ENCODE data around the gene TTLL11.

TTLL11 gene

GRCh38 chr9:121822093-121823085 lies 270.7 kb downstream of the TTLL11 start:
- peak; percentile 1 for DNase-seq

- DNase-seq = no peak
Observed at GRCh38 chr9:121821326-121821725, 271.8 kb downstream of the TTLL11 start.

DNA sequence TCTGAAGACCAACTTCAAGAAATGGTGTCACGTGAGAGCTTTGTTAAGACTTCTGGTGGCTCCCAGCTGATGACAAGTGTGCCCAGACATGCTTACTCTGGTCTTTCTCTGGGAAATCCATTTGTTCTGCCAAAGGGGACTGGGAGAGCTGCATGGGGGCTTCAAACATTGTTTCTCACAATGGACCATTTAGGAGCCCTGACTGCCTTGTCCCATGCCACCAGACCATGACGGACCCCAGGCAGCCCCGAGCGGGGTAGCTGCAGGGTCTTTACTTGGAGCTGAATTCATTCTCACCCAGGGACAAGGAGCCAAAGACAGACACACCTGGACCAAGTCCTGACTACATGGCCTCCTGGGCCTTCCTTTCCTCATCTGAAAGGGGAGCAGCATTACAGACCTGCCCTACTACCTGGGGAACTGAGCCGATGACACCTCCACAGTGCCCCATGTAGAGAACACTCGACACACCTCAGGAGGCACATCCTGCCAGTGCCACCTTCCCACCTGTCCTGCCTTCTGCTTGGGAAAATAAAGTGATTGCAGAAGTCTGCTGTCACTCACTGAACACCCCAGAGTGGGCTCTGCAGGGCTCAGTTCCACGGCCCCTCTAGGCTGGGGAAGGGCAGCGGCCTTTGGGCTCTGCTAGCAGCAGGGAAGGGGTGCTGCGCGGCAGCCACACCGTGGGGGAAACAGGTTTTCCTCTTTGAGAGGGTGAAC lies 272.7 kb downstream of the TTLL11 start:
- DNase-seq = no peak

GRCh38 chr9:121819428-121820231 lies 273.5 kb downstream of the TTLL11 start:
- no peak for DNase-seq

- DNase-seq = no peak
Observed at GRCh38 chr9:121818841-121819427, 274.2 kb downstream of the TTLL11 start.

- no peak for DNase-seq
Observed at GRCh38 chr9:121818016-121818661, 275.0 kb downstream of the TTLL11 start.

DNA sequence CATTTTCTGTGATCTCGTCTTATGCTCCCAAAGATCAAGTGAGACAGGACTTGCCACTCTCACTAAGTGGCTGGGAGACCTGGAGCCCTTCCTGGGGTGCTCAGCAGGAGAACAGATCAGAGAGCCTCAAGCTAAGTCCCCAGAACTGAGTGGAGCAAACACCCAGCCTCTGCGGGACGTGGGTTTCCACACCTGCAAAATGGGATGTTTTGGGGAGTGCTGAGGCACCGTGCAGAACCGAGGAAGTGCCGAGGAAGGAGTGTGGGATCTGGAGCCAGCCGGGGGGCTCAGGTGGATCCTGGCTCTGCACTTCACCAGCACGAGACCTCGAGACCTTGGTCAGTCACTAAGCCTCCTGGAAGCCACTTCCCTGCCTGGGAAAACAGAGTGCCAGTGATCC lies 275.6 kb downstream of the TTLL11 start:
- DNase-seq = no peak

- DNase-seq = no peak
Observed at GRCh38 chr9:121816845-121817450, 276.2 kb downstream of the TTLL11 start.

DNA sequence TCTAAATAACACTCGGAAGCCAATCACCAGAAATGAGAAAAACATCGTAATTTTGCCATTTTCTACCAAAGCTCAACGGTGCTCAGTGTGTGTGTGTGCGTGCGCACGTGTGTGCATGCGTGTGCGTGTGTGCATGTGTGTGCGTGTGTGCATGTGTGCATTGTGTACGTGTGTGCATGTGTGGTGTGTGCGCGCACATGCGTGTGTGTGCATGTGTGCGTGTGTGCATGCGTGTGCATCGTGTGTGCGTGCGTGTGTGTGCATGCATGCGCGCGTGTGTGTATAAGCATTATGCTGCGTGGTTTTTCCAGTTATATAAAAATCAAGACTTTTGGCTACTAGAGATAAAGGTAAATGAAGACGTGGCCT lies 276.7 kb downstream of the TTLL11 start:
- DNase-seq = no peak

GRCh38 chr9:121815546-121816448 lies 277.3 kb downstream of the TTLL11 start:
- no peak for DNase-seq

GRCh38 chr9:121815084-121815483 lies 278.0 kb downstream of the TTLL11 start:
- DNase-seq = no peak

GRCh38 chr9:121814594-121814993 lies 278.5 kb downstream of the TTLL11 start:
- DNase-seq = no peak

DNA sequence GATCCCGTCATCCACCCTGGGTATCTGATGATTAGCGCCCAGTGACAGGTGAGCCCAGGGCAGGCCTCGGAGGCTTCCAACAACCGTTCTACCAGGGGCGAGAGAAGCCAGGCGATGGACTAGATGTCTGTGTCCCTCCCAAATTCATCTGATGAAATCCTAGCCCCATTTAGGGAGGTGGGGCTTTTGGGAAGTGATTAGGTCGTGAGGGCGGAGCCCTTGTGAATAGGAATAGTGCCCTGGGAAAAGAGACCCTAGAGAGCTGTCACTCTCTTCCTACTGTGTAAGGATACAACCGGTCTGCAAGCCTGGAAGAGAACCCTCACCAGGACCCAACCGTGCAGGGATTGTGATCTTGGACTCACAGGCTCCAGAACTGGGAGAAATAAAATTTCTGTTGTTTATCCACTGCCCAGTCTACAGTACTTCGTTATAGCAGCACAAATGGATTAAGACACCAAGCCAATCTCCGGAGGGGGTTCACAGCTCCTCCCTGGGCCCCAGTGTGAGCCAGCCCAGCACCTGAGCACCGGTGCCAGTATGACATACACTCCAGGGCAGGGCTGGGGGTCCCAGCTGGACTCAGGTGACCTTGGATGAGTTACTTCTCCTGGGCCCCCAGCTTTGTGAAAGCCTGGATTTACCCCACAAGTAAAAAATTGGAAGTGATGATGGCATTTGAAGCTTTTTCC lies 279.4 kb downstream of the TTLL11 start:
- no peak for DNase-seq

DNA sequence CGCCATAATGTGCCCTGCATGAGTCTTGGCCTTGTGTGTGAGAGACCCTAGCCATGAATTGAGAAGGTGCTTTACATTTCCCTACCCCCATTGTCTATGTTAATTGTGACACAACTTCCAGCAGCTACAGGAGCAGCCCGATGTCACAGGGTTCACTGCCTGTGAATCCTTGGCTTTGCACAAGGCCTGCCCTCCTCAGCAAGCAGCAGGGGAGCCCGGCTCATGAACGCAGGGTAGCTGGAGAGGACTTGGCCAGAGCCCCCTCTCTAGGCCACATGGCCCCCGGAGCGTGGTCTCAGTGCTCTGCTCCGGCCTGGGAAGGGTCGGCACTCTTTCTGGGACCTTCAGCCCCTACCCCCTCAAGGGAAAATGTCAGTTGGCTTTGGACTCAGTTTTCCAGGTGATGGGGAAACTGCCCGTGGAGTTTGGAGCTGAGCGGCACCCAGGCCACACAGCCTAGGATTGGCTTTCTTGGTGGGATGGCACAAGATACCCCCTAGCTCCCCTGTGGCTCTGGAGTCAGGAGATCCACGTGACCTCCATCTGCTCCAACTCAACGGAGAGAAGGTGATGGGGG lies 280.9 kb downstream of the TTLL11 start:
- no peak for DNase-seq

- no peak for DNase-seq
Observed at GRCh38 chr9:121811751-121812150, 281.4 kb downstream of the TTLL11 start.

DNA sequence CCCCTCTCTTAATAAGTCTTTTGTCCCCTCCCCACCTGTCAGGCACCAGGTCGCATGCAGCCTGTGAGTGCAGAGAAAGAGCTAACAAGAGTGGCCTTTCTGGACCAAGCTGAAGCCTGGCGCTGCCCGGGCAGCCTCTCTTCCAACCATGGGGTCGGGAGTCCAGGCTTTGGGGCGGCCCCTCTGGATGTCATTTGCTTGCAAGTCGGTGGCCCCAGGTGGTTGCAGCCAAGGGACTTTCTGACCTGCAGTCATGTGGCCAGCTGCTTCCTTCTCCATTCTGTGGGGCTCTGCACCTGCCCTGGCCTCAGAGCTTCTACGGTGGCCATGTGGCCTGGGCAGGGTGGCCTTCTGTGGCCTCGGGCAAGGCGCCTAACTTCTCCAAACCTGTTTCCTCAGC lies 282.0 kb downstream of the TTLL11 start:
- DNase-seq = no peak

DNA sequence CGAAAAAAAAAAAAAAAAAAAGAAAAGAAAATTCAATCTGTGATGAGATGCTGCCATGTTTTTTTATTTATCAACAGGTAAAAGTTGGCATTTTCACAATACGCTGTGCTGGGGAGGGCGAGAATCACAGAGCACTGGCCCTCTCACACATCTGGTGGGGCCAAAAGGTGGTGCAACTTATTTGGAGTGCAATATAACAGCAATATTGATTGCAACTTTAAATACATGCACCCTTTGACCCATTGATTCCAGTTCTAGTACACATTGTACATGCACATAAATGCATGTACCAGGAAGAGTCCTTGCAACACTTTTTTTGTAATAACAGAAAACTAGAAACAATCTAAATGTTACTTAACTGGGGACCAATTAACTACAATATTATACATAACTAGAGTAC lies 282.6 kb downstream of the TTLL11 start:
- DNase-seq = no peak

GRCh38 chr9:121809356-121810050 lies 283.6 kb downstream of the TTLL11 start:
- no peak for DNase-seq

- no peak for DNase-seq
Observed at GRCh38 chr9:121808781-121809180, 284.3 kb downstream of the TTLL11 start.

Data from CD4-positive, alpha-beta T cell treated with Interleukin-17A for 1 hour (primary cell).